PFSK-1 (cell line): ENCODE measurements around the gene IDH3G.

Source experiments
- TAF1 ChIP-seq: IDR thresholded peaks from 2 replicates; pipeline ENCODE4 v1.6.1; 2012; ENCODE audit warnings: low read length, control low read depth, borderline replicate concordance; ENCODE audit not compliant: insufficient read depth
- TF ChIP-seq, protein P1 (sequence below), 2 experiments: IDR thresholded peaks; 2 replicates each; pipeline versions ENCODE4 v1.6.1 to v1.8.0; 2011 to 2012; ENCODE audit warnings: low read depth in 2 of 2, low read length in 2 of 2, control low read depth in 1 of 2, inconsistent platforms in 1 of 2, mild to moderate bottlenecking in 1 of 2, moderate library complexity in 1 of 2; ENCODE audit not compliant: insufficient read depth in 1 of 2

DNA sequence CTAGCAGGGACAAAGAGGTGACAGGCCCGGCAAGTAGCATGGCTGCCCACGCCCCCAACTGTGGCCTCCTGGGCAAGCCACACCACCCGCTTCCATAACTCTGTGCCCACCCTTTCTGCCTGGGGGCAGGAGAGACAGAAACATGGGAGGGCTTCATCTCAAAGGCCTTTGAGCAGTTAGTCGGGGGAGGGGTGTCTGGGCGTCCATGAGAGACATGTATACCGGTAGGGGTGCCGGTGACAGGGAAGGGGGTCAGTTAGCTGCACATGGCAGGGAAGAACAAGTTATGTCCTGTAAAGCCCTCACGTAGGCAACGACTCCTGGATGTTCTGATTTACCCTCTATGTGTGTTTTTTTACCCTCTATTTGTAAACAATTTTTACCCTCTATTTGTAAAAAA, 26.9 kb upstream of the IDH3G start:
- TF ChIP-seq TAF1, result no peak
- TF ChIP-seq, protein P1, sequence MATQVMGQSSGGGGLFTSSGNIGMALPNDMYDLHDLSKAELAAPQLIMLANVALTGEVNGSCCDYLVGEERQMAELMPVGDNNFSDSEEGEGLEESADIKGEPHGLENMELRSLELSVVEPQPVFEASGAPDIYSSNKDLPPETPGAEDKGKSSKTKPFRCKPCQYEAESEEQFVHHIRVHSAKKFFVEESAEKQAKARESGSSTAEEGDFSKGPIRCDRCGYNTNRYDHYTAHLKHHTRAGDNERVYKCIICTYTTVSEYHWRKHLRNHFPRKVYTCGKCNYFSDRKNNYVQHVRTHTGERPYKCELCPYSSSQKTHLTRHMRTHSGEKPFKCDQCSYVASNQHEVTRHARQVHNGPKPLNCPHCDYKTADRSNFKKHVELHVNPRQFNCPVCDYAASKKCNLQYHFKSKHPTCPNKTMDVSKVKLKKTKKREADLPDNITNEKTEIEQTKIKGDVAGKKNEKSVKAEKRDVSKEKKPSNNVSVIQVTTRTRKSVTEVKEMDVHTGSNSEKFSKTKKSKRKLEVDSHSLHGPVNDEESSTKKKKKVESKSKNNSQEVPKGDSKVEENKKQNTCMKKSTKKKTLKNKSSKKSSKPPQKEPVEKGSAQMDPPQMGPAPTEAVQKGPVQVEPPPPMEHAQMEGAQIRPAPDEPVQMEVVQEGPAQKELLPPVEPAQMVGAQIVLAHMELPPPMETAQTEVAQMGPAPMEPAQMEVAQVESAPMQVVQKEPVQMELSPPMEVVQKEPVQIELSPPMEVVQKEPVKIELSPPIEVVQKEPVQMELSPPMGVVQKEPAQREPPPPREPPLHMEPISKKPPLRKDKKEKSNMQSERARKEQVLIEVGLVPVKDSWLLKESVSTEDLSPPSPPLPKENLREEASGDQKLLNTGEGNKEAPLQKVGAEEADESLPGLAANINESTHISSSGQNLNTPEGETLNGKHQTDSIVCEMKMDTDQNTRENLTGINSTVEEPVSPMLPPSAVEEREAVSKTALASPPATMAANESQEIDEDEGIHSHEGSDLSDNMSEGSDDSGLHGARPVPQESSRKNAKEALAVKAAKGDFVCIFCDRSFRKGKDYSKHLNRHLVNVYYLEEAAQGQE (IDR thresholded peaks at IDR 0.05; ENCODE audit: insufficient read depth in 1 of 2, low read depth in 2 of 2, low read length in 2 of 2), result no peak
